Endothelial cell of umbilical vein (primary cell): Measurements from ENCODE around the gene CTU2. TPM values are rescaled to one million over a fixed set of nuclear protein-coding genes. Genes with fewer than 3 reads are reported as not detected.

Experiments used
- BruUV-seq: library from RNA; stranded (reverse); fragments of 400-500 nt; replicated peaks from 2 replicates; lab custom pipeline; 2021; lab: Mats Ljungman, UMichigan
- CTCF ChIA-PET: fragments of 300-600, 350-600 bp; sonication (Branson Sonifier 250); formaldehyde crosslinking; loops from one replicate; lab custom pipeline; 2021; ENCODE audit warnings: antibody characterized with exemption, inconsistent platforms; lab: Charles Lee
- POLR2A ChIA-PET: fragments of 300-600, 350-600 bp; sonication (Branson Sonifier 250); formaldehyde crosslinking; loops from one replicate; lab custom pipeline; 2021; ENCODE audit warnings: antibody characterized with exemption, inconsistent platforms; lab: Charles Lee
- DNase-seq: peaks from one replicate; pipeline ENCODE4 v3.0.0-alpha.2; 2011; ENCODE audit warnings: low read depth, low spot score
- FAIRE-seq: peaks from 2 replicates; lab custom pipeline; 2011; peaks lifted over from hg19 to GRCh38; lab: Jason Lieb, UNC
- H2AFZ ChIP-seq: 2 replicates; pipeline ENCODE4 v1.6.0; 2012; ENCODE audit warnings: low read depth, low read length, control low read depth, inconsistent platforms
- H3K27ac ChIP-seq: 2 replicates; pipeline ENCODE4 v1.5.1; 2011; ENCODE audit warnings: low read depth, mild to moderate bottlenecking, control low read depth, low read length, moderate library complexity; ENCODE audit not compliant: insufficient read depth
- H3K27me3 ChIP-seq, 2 experiments: 2 replicates each; pipeline versions ENCODE4 v1.6.0 to v1.6.1; 2011; ENCODE audit warnings: low read length in 2 of 2, mixed read lengths in 1 of 2; ENCODE audit not compliant: control insufficient read depth in 2 of 2, insufficient read depth in 2 of 2
- H3K36me3 ChIP-seq, 2 experiments: 2 replicates in 1 of 2; 3 replicates in 1 of 2; pipeline ENCODE4 v1.5.1; 2011; ENCODE audit warnings: low read length in 2 of 2, mild to moderate bottlenecking in 1 of 2, moderate library complexity in 1 of 2; ENCODE audit not compliant: control insufficient read depth in 2 of 2, insufficient read depth in 2 of 2; ENCODE audit errors: extremely low read depth in 1 of 2
- H3K4me1 ChIP-seq: 3 replicates; pipeline ENCODE4 v1.5.1; 2011; ENCODE audit warnings: mild to moderate bottlenecking, low read length; ENCODE audit not compliant: control insufficient read depth, insufficient read depth; ENCODE audit errors: extremely low read depth
- H3K4me2 ChIP-seq: 2 replicates; pipeline ENCODE4 v1.6.1; 2011; ENCODE audit warnings: low read length, control low read depth, mixed read lengths; ENCODE audit not compliant: insufficient read depth
- H3K4me3 ChIP-seq, 3 experiments: fragments of 200-600 bp in 1 of 3; sonication (generic), shearing (Covaris generic) in 1 of 3; replicated peaks in 1 of 3; 2 replicates each; pipeline ENCODE4 v1.5.1; 2011 to 2016; ENCODE audit warnings: control low read depth in 3 of 3, low read length in 3 of 3, mild to moderate bottlenecking in 2 of 3, inconsistent platforms in 1 of 3, low read depth in 1 of 3, moderate library complexity in 1 of 3; ENCODE audit not compliant: insufficient read depth in 1 of 3
- H3K79me2 ChIP-seq: 2 replicates; pipeline ENCODE4 v1.6.0; 2012; ENCODE audit warnings: low read length, inconsistent platforms; ENCODE audit not compliant: control insufficient read depth, insufficient read depth
- H3K9ac ChIP-seq: replicated peaks from 2 replicates; pipeline ENCODE3; 2011; ENCODE audit warnings: low read length, control low read depth; ENCODE audit not compliant: insufficient read depth; ENCODE audit errors: extremely low read depth
- H3K9me1 ChIP-seq: replicated peaks from 3 replicates; pipeline ENCODE4 v1.6.0; 2011; ENCODE audit warnings: mild to moderate bottlenecking, low read length; ENCODE audit not compliant: control insufficient read depth, insufficient read depth; ENCODE audit errors: extremely low read depth
- H3K9me3 ChIP-seq: replicated peaks from 2 replicates; pipeline ENCODE4 v1.5.1; 2012; ENCODE audit warnings: low read length, inconsistent platforms; ENCODE audit not compliant: control insufficient read depth, insufficient read depth
- H4K20me1 ChIP-seq: replicated peaks from 2 replicates; pipeline ENCODE3; 2011; ENCODE audit warnings: mild to moderate bottlenecking, low read length; ENCODE audit not compliant: control insufficient read depth, insufficient read depth; ENCODE audit errors: extremely low read depth
- EZH2 ChIP-seq: IDR thresholded peaks from 2 replicates; pipeline ENCODE4 v1.6.1; 2012; ENCODE audit warnings: borderline replicate concordance, low read depth, mild to moderate bottlenecking, moderate library complexity, low read length, inconsistent platforms; ENCODE audit not compliant: severe bottlenecking
- GATA2 ChIP-seq: IDR thresholded peaks from 2 replicates; pipeline ENCODE4 v1.7.0; 2011; ENCODE audit warnings: low read depth, mild to moderate bottlenecking, moderate library complexity, mixed read lengths, low read length; ENCODE audit not compliant: insufficient read length, insufficient read depth
- JUN ChIP-seq: IDR thresholded peaks from 2 replicates; pipeline ENCODE4 v1.6.1; 2011; ENCODE audit warnings: borderline replicate concordance, low read depth; ENCODE audit not compliant: insufficient read length, insufficient read depth
- MYC ChIP-seq: IDR thresholded peaks from one replicate; pipeline ENCODE4 v1.6.1; 2011; ENCODE audit warnings: mild to moderate bottlenecking, low read depth, low read length
- POLR2A ChIP-seq: IDR thresholded peaks from 2 replicates; pipeline ENCODE4 v1.6.1; 2012; ENCODE audit warnings: low read depth, mild to moderate bottlenecking, control low read depth, low read length
- POLR2AphosphoS5 ChIP-seq: IDR thresholded peaks from 2 replicates; pipeline ENCODE4 v1.6.1; 2012; ENCODE audit warnings: low read depth, mild to moderate bottlenecking, control low read depth, low read length, moderate library complexity; ENCODE audit not compliant: insufficient read depth
- dilution Hi-C: fragments of 300-500 bp; cut with MboI; formaldehyde crosslinking; loops from one replicate; pipeline ENCODE4 v1.15.0; 2019; ENCODE audit warnings: low sequenced_read_pairs; ENCODE audit not compliant: extremely low pct_ligation_motif_present
- intact Hi-C: fragments of 100-400 bp; cut with micrococcal nuclease; formaldehyde crosslinking; loops from one replicate; pipeline ENCODE4 v1.10.0; 2022
- polyA plus RNA-seq, 4 experiments: library from polyadenylated mRNA; depleted of rRNA in 3 of 4; stranded (reverse) in 3 of 4; unstranded in 1 of 4; fragments of >200 nt; gene quantifications; 2 replicates each; pipeline versions ENCODE4 v1.2.1 to v1.2.3, GENCODE V29; 2011 to 2012; ENCODE audit warnings: missing spikeins in 1 of 4
- total RNA-seq: library from RNA; stranded (reverse); gene quantifications from 2 replicates; pipeline ENCODE4 v1.2.3, GENCODE V29; 2021
- TF ChIP-seq, protein P1 (sequence below), 2 donors: IDR thresholded peaks; 1 replicate in 1 of 2; 2 replicates in 1 of 2; pipeline ENCODE4 v1.5.1; 2011; ENCODE audit warnings: low read length in 2 of 2, mild to moderate bottlenecking in 2 of 2, moderate library complexity in 2 of 2, control low read depth in 1 of 2, inconsistent platforms in 1 of 2, low read depth in 1 of 2; ENCODE audit not compliant: insufficient read depth in 1 of 2; ENCODE audit errors: extremely low read depth in 1 of 2
- TF ChIP-seq, protein P2 (sequence below): IDR thresholded peaks from 2 replicates; pipeline ENCODE4 v1.6.1; 2011; ENCODE audit not compliant: insufficient read depth, insufficient read length

Gene CTU2
- total and polyA plus RNA-seq, 2 donors (not counting 3 experiments of a cell fraction or from before 2014, with no cell fraction given), result 26.1 to 33.7 TPM

DNA sequence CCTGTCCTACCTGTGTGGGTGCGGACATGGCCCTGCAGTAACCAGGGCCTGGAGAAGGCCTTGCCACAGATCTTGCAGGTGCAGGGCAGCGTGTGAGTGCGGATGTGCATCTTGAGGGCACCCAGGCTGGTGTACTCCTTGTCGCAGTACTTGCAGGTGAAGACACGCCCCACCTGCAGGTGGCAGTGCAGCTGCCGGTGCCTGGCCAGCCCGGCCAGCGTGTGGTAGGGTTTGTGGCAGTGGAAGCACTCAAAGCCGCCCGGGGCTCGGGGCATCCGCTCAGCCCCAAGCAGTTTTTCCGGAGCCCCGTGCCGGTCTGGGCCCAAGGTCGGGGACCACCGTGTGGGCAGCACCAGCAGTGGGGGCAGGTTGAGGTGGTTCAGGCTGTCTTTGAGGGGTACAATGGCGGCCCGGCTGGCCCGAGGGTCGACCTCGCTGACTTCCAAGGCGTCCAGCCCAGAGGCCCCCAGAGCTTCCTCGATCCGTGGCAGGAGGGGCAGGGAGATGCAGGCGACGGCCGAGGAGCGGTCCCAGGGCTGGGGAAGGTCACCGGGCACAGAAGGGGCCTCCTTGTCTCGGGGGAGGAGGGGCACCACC is 25.1 kb upstream of the CTU2 start:
- dilution Hi-C loops, result no loop called here
- Histone ChIP-seq H3K27ac (no peak overlapping the region), H3K9ac (no peak overlapping the region), H3K9me3 (no peaks in the 10 kb centered on the region), H2AFZ (no peak overlapping the region), H3K79me2 (no peaks in the 10 kb centered on the region), H3K4me1 (peaks cover 3% of the 10 kb centered on the region), H3K4me2 (no peak overlapping the region), H3K4me3 (no peak overlapping the region), H3K9me1 (no peaks in the 10 kb centered on the region), H4K20me1 (no peaks in the 10 kb centered on the region), H3K36me3 (no peaks in the 10 kb centered on the region), H3K27me3 (no peaks in the 10 kb centered on the region)
- no peak for TF ChIP-seq GATA2
- TF ChIP-seq POLR2AphosphoS5, result no peak
- TF ChIP-seq, protein P1, sequence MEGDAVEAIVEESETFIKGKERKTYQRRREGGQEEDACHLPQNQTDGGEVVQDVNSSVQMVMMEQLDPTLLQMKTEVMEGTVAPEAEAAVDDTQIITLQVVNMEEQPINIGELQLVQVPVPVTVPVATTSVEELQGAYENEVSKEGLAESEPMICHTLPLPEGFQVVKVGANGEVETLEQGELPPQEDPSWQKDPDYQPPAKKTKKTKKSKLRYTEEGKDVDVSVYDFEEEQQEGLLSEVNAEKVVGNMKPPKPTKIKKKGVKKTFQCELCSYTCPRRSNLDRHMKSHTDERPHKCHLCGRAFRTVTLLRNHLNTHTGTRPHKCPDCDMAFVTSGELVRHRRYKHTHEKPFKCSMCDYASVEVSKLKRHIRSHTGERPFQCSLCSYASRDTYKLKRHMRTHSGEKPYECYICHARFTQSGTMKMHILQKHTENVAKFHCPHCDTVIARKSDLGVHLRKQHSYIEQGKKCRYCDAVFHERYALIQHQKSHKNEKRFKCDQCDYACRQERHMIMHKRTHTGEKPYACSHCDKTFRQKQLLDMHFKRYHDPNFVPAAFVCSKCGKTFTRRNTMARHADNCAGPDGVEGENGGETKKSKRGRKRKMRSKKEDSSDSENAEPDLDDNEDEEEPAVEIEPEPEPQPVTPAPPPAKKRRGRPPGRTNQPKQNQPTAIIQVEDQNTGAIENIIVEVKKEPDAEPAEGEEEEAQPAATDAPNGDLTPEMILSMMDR (IDR thresholded peaks at IDR 0.05; ENCODE audit: extremely low read depth in 1 of 2, insufficient read depth in 1 of 2, low read depth in 1 of 2, low read length in 2 of 2), result peak; percentile 12 to 44
- no peak for TF ChIP-seq MYC
- TF ChIP-seq JUN, result no peak
- TF ChIP-seq EZH2, result no peak
- TF ChIP-seq, protein P2, sequence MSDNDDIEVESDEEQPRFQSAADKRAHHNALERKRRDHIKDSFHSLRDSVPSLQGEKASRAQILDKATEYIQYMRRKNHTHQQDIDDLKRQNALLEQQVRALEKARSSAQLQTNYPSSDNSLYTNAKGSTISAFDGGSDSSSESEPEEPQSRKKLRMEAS, result no peak
- no peak for TF ChIP-seq POLR2A
- POLR2A ChIA-PET, result no interaction called here
- no peak for FAIRE-seq
- DNase-seq, result no peak
- intact Hi-C loops, result no loop called here
- no TSS peak for BruUV-seq
- CTCF ChIA-PET, result no interaction called here
